K562 (cell line): ENCODE measurements around the gene SERTAD4. TPM values are rescaled to one million over a fixed set of nuclear protein-coding genes. Genes with fewer than 3 reads are reported as not detected.

Experiments used
- BACH1 ChIP-seq: fragments of 200-800 bp; sonication (Bioruptor generic); IDR thresholded peaks from 2 replicates; pipeline ENCODE4 v1.6.1; 2016; ENCODE audit warnings: missing genetic modification characterization, missing compliant biosample characterization
- CUX1 ChIP-seq: fragments of 200-800 bp; sonication (Bioruptor generic); IDR thresholded peaks from 2 replicates; pipeline ENCODE4 v1.6.1; 2016; ENCODE audit warnings: missing genetic modification characterization, missing compliant biosample characterization
- GTF2B ChIP-seq: IDR thresholded peaks from 2 replicates; pipeline ENCODE4 v1.6.1; 2011; ENCODE audit not compliant: insufficient read length; ENCODE audit errors: extremely low read depth
- MLX ChIP-seq, 2 experiments: fragments of 450-650 bp in 1 of 2; sonication (generic) in 1 of 2; formaldehyde crosslinking; conservative IDR thresholded peaks; 2 replicates each; pipeline versions ENCODE4 v1.4.0 to v1.8.1; 2020 to 2022; ENCODE audit warnings: mild to moderate bottlenecking in 1 of 2, missing genetic modification reagents in 1 of 2
- THRB ChIP-seq: fragments of 450-650 bp; formaldehyde crosslinking; conservative IDR thresholded peaks from 2 replicates; pipeline ENCODE4 v1.4.0; 2022; ENCODE audit warnings: mild to moderate bottlenecking, missing genetic modification characterization
- ZNF354B ChIP-seq: fragments of 250-450 bp; sonication (Bioruptor Pico); IDR thresholded peaks from 2 replicates; pipeline ENCODE4 v1.4.0; 2020
- ZNF398 ChIP-seq: fragments of 250-450 bp; sonication (Bioruptor Pico); IDR thresholded peaks from 2 replicates; pipeline ENCODE4 v1.8.0; 2021; ENCODE audit warnings: moderate library complexity, mild to moderate bottlenecking, inconsistent platforms
- polyA plus RNA-seq, 8 experiments: library from polyadenylated mRNA; depleted of rRNA in 4 of 8; stranded (reverse) in 5 of 8; unstranded in 3 of 8; fragments of >200 nt; fragmentation: Nextera tagmentation in 2 of 8; fragmentation: Illumina TruSeq in 1 of 8; extraction: Ambion mirVana in 2 of 8; extraction: Trizol in 1 of 8; gene quantifications; 2 replicates each; pipeline versions ENCODE4 v1.2.1 to v1.2.3, GENCODE V29; 2011 to 2014; ENCODE audit warnings: inconsistent platforms in 1 of 8, missing spikeins in 1 of 8
- total RNA-seq, 7 experiments: library from RNA; depleted of rRNA in 6 of 7; stranded (reverse); fragments of >200 nt in 6 of 7; fragmentation: Illumina TruSeq in 2 of 7; extraction: Trizol in 2 of 7; gene quantifications; 2 replicates each; pipeline versions ENCODE4 v1.2.1 to v1.2.3, GENCODE V29; 2011 to 2021; ENCODE audit warnings: low replicate concordance in 1 of 7

SERTAD4 gene
- total and polyA plus RNA-seq, 9 of the 15 experiments (the other 6 are each of a cell fraction or from before 2014, with no cell fraction given): not detected

- TF ChIP-seq CUX1 (CRISPR knock-in tag) (no peak), THRB (CRISPR knock-in tag) (no peak), GTF2B (no peak), ZNF398 (no peak), MLX (CRISPR knock-in tag; conservative IDR thresholded peaks at IDR 0.05) (no peak), BACH1 (tag) (no peak), ZNF354B (no peak)
Observed at GRCh38 chr1:210250665-210250997, 18.0 kb downstream of the SERTAD4 start (continued).
